Hepatic stellate cell (primary cell): Measurements from ENCODE around the gene EDIL3.
"Not testable (repeated sequence)": the region's sequence is repeated elsewhere in the genome, so short reads cannot be mapped to it uniquely, and the experiment has no call there.

Source experiments
- DNase-seq: peaks from one replicate; pipeline ENCODE4 v3.0.0; 2011; ENCODE audit warnings: low spot score

Gene EDIL3

GRCh38 chr5:84059672-84060071 is 325.0 kb downstream of the EDIL3 start:
- DNase-seq, result no peak

GRCh38 chr5:84058561-84058960 is 326.1 kb downstream of the EDIL3 start:
- no peak for DNase-seq

GRCh38 chr5:84057211-84057610 is 327.5 kb downstream of the EDIL3 start:
- no peak for DNase-seq

- peak; percentile 6 for DNase-seq
Observed at GRCh38 chr5:84045964-84046363, 338.7 kb downstream of the EDIL3 start.

GRCh38 chr5:84036842-84037241 is 347.8 kb downstream of the EDIL3 start:
- no peak for DNase-seq

GRCh38 chr5:84032324-84032723 is 352.4 kb downstream of the EDIL3 start:
- DNase-seq, result no peak

- DNase-seq, result peak; percentile 18
Observed at GRCh38 chr5:84028093-84028492, 356.6 kb downstream of the EDIL3 start.

- DNase-seq, result not testable (repeated sequence)
Observed at GRCh38 chr5:84018521-84018920, 366.2 kb downstream of the EDIL3 start.

GRCh38 chr5:84017523-84018172 is 367.0 kb downstream of the EDIL3 start:
- DNase-seq, result no peak

GRCh38 chr5:84016085-84016484 is 368.6 kb downstream of the EDIL3 start:
- DNase-seq, result no peak

- DNase-seq, result no peak
Observed at GRCh38 chr5:84014966-84015365, 369.7 kb downstream of the EDIL3 start.

- DNase-seq, result no peak
Observed at GRCh38 chr5:83993803-83994202, 390.9 kb downstream of the EDIL3 start.

GRCh38 chr5:83991566-83992224 is 393.0 kb downstream of the EDIL3 start:
- DNase-seq, result no peak

GRCh38 chr5:83988293-83988685 is 396.4 kb downstream of the EDIL3 start:
- DNase-seq, result no peak

GRCh38 chr5:83987513-83988292 is 397.0 kb downstream of the EDIL3 start:
- DNase-seq, result no peak

- no peak for DNase-seq
Observed at GRCh38 chr5:83983852-83984251, 400.8 kb downstream of the EDIL3 start.

GRCh38 chr5:83973925-83974815 is 410.5 kb downstream of the EDIL3 start:
- DNase-seq, result no peak

GRCh38 chr5:83972909-83973308 is 411.8 kb downstream of the EDIL3 start:
- no peak for DNase-seq

GRCh38 chr5:83972236-83972635 is 412.4 kb downstream of the EDIL3 start:
- DNase-seq, result no peak

- no peak for DNase-seq
Observed at GRCh38 chr5:83967417-83967816, 417.3 kb downstream of the EDIL3 start.

GRCh38 chr5:83965441-83965840 is 419.2 kb downstream of the EDIL3 start:
- DNase-seq, result no peak

GRCh38 chr5:83964271-83964670 is 420.4 kb downstream of the EDIL3 start:
- no peak for DNase-seq
